SU-DHL-6 (cell line): Measurements from ENCODE around the gene AMOTL1.

Experiments used
- EZH2phosphoT487 ChIP-seq: fragments of 200-600 bp; sonication (generic), shearing (Covaris generic); conservative IDR thresholded peaks from 2 replicates; pipeline ENCODE4 v1.6.1; 2018; ENCODE audit warnings: mild to moderate bottlenecking, antibody characterized with exemption, low read length, moderate library complexity, mixed read lengths
- TF ChIP-seq, protein P1 (sequence below): fragments of 200-600 bp; sonication (generic); IDR thresholded peaks from one replicate; pipeline ENCODE4 v1.5.1; 2017; ENCODE audit warnings: antibody characterized with exemption, mild to moderate bottlenecking, low read length, moderate library complexity; ENCODE audit not compliant: insufficient read depth, poor library complexity, severe bottlenecking

- TF ChIP-seq, protein P1, sequence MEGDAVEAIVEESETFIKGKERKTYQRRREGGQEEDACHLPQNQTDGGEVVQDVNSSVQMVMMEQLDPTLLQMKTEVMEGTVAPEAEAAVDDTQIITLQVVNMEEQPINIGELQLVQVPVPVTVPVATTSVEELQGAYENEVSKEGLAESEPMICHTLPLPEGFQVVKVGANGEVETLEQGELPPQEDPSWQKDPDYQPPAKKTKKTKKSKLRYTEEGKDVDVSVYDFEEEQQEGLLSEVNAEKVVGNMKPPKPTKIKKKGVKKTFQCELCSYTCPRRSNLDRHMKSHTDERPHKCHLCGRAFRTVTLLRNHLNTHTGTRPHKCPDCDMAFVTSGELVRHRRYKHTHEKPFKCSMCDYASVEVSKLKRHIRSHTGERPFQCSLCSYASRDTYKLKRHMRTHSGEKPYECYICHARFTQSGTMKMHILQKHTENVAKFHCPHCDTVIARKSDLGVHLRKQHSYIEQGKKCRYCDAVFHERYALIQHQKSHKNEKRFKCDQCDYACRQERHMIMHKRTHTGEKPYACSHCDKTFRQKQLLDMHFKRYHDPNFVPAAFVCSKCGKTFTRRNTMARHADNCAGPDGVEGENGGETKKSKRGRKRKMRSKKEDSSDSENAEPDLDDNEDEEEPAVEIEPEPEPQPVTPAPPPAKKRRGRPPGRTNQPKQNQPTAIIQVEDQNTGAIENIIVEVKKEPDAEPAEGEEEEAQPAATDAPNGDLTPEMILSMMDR: no peak
- TF ChIP-seq EZH2phosphoT487: no peak
Measured at GRCh38 chr11:94862926-94863880, 95.0 kb downstream of the AMOTL1 start.
